BJ (cell line): ENCODE data around the gene TTC39B. TPM values are rescaled to one million over a fixed set of nuclear protein-coding genes. Genes with fewer than 3 reads are reported as not detected.
A peak's percentile ranks its signal among the peaks of the same experiment; 100 is the strongest.

Source experiments
- CTCF ChIA-PET: fragments of 350-600 bp; formaldehyde crosslinking; extraction: SDS; loops from one replicate; lab custom pipeline; 2021; ENCODE audit warnings: antibody characterized with exemption, inconsistent platforms; lab: Yijun Ruan, JAX
- POLR2A ChIA-PET: fragments of 300-600 bp; sonication (Branson Sonifier 250); formaldehyde crosslinking; extraction: SDS; loops from one replicate; lab custom pipeline; 2021; ENCODE audit warnings: antibody characterized with exemption; lab: Charles Lee
- DNase-seq: peaks from one replicate; pipeline ENCODE4 v3.0.0-alpha.2; 2011; ENCODE audit warnings: low read depth
- H3K27me3 ChIP-seq: 2 replicates; pipeline ENCODE4 v1.6.0; 2011; ENCODE audit warnings: low read length; ENCODE audit not compliant: control insufficient read depth, insufficient read depth
- H3K36me3 ChIP-seq: 2 replicates; pipeline ENCODE4 v1.5.1; 2011; ENCODE audit warnings: low read length; ENCODE audit not compliant: control insufficient read depth, insufficient read depth
- H3K4me3 ChIP-seq: 2 replicates; pipeline ENCODE4 v1.5.1; 2011; ENCODE audit warnings: low read depth, mild to moderate bottlenecking, control low read depth, low read length
- polyA plus RNA-seq: library from polyadenylated mRNA; depleted of rRNA; stranded (reverse); fragments of >200 nt; gene quantifications from 2 replicates; pipeline ENCODE4 v1.2.3, GENCODE V29; 2011
- TF ChIP-seq, protein P1 (sequence below): IDR thresholded peaks from 2 replicates; pipeline ENCODE4 v1.5.1; 2011; ENCODE audit warnings: low read depth, mild to moderate bottlenecking, control low read depth, inconsistent platforms, low read length, moderate library complexity; ENCODE audit not compliant: insufficient read depth

Gene TTC39B
- polyA plus RNA-seq, 1 experiment: 5.1 TPM

DNA sequence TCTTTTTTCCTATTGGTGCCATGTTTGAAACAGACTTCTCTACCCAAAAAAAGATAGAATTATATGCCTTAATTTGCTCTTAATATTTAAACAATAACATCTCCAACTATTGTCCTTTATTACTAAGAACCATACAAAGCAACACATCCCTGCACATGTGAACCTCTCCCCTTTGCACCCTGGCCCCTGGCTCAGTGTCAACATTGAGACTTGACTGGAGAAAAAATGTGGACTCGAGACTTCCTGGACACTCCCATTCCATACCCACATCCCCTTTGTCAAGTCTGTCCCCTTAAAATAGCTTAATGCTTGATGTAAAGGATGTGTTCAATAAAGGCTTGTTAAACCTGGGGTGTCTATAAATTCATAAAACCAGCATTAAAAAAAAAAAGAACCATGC, 53.2 kb downstream of the TTC39B start:
- no peak for DNase-seq
- TF ChIP-seq, protein P1, sequence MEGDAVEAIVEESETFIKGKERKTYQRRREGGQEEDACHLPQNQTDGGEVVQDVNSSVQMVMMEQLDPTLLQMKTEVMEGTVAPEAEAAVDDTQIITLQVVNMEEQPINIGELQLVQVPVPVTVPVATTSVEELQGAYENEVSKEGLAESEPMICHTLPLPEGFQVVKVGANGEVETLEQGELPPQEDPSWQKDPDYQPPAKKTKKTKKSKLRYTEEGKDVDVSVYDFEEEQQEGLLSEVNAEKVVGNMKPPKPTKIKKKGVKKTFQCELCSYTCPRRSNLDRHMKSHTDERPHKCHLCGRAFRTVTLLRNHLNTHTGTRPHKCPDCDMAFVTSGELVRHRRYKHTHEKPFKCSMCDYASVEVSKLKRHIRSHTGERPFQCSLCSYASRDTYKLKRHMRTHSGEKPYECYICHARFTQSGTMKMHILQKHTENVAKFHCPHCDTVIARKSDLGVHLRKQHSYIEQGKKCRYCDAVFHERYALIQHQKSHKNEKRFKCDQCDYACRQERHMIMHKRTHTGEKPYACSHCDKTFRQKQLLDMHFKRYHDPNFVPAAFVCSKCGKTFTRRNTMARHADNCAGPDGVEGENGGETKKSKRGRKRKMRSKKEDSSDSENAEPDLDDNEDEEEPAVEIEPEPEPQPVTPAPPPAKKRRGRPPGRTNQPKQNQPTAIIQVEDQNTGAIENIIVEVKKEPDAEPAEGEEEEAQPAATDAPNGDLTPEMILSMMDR: no peak
- H3K36me3 ChIP-seq: no peaks in the 10 kb centered on the region
- H3K4me3 ChIP-seq: no peak overlapping the region
- H3K27me3 ChIP-seq: no peaks in the 10 kb centered on the region
- POLR2A ChIA-PET: no interaction called here
- CTCF ChIA-PET: no interaction called here

DNA sequence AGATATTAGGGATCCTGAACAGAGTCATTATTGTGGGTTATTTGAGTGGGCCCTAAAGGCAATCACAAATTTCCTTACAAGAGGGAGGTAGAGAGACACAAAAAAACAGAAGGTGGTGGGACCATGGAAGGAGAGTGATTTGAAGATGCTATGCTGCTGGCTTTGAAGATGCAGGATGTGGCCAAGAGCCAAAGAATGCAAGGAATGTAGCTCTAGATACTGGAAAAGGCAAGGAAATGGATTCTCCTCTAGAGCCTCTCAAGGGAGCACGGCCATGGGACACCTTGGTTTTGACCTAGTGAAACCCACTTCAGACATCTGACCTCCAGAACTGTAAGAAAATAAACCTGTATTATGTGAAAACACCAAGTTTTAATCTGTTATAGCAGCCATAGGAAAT, 53.8 kb downstream of the TTC39B start:
- no peaks in the 10 kb centered on the region for H3K27me3 ChIP-seq
- H3K36me3 ChIP-seq: no peaks in the 10 kb centered on the region
- ChIA-PET CTCF (no interaction called here), POLR2A (no interaction called here)
- TF ChIP-seq, protein P1: no peak
- no peak overlapping the region for H3K4me3 ChIP-seq
- no peak for DNase-seq

DNA sequence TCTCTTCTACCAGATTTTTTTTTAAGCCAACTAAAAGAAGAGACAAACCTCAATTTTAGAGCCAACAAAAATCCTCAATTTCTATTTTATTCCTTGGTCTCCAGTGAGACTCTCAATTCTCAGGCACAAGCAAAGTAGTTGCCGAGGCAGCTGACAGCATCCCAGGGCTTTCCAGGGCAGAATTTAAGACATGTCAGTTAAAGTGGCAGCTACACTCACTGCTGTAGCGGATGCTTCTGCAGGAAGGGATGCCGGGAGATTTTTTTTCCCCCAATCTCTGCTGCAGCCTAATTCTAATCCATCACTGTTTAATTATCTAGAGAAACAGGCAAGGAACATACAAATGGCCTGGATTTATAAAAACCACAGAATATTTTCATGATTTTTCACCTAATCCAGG, 57.0 kb downstream of the TTC39B start:
- TF ChIP-seq, protein P1: no peak
- ChIA-PET POLR2A (no interaction called here), CTCF (no interaction called here)
- no peaks in the 10 kb centered on the region for H3K27me3 ChIP-seq
- no peaks in the 10 kb centered on the region for H3K36me3 ChIP-seq
- H3K4me3 ChIP-seq: no peak overlapping the region
- no peak for DNase-seq

DNA sequence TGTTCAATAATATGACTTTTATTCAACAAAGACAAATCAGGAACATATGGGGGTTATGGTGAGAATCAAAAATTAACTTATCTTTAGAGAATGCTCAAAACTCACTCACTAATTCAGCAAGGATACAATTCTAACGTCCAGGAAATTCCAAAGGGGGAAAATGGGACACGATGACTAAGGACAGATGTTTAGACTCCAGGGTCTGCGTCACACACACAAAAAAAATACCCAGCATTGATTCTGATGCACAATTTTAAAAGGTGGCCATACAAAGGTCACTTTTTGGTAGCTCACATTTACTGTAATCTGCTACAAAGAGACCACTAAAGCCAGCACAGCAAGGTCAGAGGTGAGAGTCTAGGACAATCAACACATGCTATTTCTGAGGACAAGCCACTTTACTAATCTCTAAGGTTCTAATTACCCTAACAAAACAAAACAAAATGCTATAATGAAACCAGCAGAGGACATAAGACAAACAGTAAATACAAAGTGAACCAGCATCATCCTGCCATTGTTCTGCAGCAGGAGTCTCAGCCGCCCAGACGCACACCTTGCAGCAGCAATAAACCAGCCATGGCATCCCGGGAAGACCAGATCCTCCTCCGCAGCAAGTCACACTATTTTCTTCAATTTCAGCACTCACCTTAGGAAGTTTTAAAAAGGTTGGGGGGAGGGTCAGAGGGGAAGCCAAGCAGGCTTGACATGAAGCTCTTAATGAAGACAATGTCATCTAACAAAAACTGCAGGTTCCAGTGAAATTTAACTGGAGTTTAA, 57.8 kb downstream of the TTC39B start:
- no peaks in the 10 kb centered on the region for H3K27me3 ChIP-seq
- TF ChIP-seq, protein P1: no peak
- no peaks in the 10 kb centered on the region for H3K36me3 ChIP-seq
- POLR2A ChIA-PET: no interaction called here
- no peak overlapping the region for H3K4me3 ChIP-seq
- CTCF ChIA-PET: no interaction called here
- peak; percentile 41 for DNase-seq

DNA sequence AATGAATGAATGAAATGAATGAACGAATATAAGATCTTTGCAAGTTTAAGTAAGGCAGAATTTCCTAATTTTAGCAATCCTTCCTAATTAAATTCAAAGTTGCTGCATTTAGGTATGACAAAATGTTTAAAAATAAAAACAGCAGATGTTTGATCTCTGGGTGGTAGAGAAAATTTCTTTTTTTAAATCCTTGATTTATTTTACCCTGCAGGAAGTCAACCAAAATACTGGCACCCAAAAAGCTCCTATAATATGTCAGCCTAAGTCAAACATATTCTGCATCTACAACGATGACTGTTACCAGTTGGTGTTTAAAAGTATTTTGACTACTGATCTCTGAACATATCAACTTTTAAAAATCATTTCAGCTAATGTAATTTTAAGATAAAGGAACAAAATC, 58.4 kb downstream of the TTC39B start:
- POLR2A ChIA-PET: no interaction called here
- H3K27me3 ChIP-seq: no peaks in the 10 kb centered on the region
- DNase-seq: no peak
- H3K36me3 ChIP-seq: no peaks in the 10 kb centered on the region
- TF ChIP-seq, protein P1: no peak
- H3K4me3 ChIP-seq: no peak overlapping the region
- CTCF ChIA-PET: no interaction called here
